Stomach smooth muscle (tissue), 2 donors: ENCODE measurements around the gene C2orf49.
"Not testable (repeated sequence)": the region's sequence is repeated elsewhere in the genome, so short reads cannot be mapped to it uniquely, and the experiment has no call there.

Source experiments
- H3K27ac ChIP-seq: one replicate; pipeline ENCODE4 v1.7.0; 2013; ENCODE audit warnings: mild to moderate bottlenecking, low read length, inconsistent platforms
- H3K27me3 ChIP-seq, 2 donors: one replicate each; pipeline ENCODE4 v1.7.0; 2013; ENCODE audit warnings: low read length in 2 of 2; ENCODE audit not compliant: insufficient read depth in 2 of 2, control insufficient read depth in 1 of 2
- H3K36me3 ChIP-seq, 2 donors: one replicate each; pipeline ENCODE4 v1.7.0; 2013; ENCODE audit warnings: low read length in 2 of 2; ENCODE audit not compliant: control insufficient read depth in 2 of 2, insufficient read depth in 2 of 2
- H3K4me1 ChIP-seq: one replicate; pipeline ENCODE4 v1.7.0; 2013; ENCODE audit warnings: low read length; ENCODE audit not compliant: control insufficient read depth, insufficient read depth
- H3K4me3 ChIP-seq, 2 donors: one replicate each; pipeline ENCODE4 v1.7.0; 2013; ENCODE audit warnings: low read length in 2 of 2
- H3K9ac ChIP-seq, 2 donors: one replicate each; pipeline ENCODE4 v1.7.0; 2013; ENCODE audit warnings: low read length in 2 of 2, mild to moderate bottlenecking in 1 of 2
- H3K9me3 ChIP-seq, 2 donors: one replicate each; pipeline ENCODE4 v1.7.0; 2013; ENCODE audit warnings: low read length in 2 of 2; ENCODE audit not compliant: control insufficient read depth in 2 of 2
- donor health status: healthy.
- donor health status: Pancreatic carcinoma.

Gene C2orf49

GRCh38 chr2:105321875-105322646, 15.3 kb upstream of the C2orf49 start:
- Histone ChIP-seq H3K4me3 (no peak overlapping the region), H3K27ac (no peak overlapping the region), H3K36me3 (peaks cover 3 to 4% of the 10 kb centered on the region in 2 donors), H3K27me3 (no peaks in the 10 kb centered on the region), H3K9ac (no peak overlapping the region), H3K4me1 (peaks cover 5% of the 10 kb centered on the region), H3K9me3 (no peaks in the 10 kb centered on the region)

DNA sequence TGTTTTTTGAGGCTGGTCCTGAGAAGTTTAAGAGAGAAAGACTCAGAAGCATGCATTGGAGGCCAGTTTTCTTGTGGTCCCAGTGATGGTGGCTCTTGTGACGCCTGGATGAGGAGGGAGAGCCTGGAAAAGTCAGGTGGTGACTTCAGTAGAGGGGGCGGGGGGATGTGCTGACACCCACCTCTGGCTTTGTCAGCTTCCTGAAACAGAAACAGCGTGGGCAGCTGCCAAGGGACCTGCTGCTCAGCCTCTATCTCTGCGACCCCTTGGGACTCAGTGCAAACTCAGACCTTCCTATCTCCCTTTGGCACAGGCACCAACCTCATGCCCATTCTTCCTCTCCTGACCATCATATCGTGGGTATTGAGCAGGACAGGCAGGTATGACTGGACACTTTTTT, 14.2 kb upstream of the C2orf49 start:
- Histone ChIP-seq H3K4me1 (peaks cover 15% of the 10 kb centered on the region), H3K36me3 (peaks cover 3 to 4% of the 10 kb centered on the region in 2 donors), H3K9ac (no peak overlapping the region), H3K9me3 (no peaks in the 10 kb centered on the region), H3K27me3 (no peaks in the 10 kb centered on the region), H3K4me3 (no peak overlapping the region), H3K27ac (no peak overlapping the region)

GRCh38 chr2:105324101-105324500, 13.2 kb upstream of the C2orf49 start:
- Histone ChIP-seq H3K36me3 (peaks cover 3 to 4% of the 10 kb centered on the region in 2 donors), H3K4me3 (no peak overlapping the region), H3K27ac (no peak overlapping the region), H3K9me3 (no peaks in the 10 kb centered on the region), H3K9ac (no peak overlapping the region), H3K27me3 (no peaks in the 10 kb centered on the region), H3K4me1 (peaks cover 25% of the 10 kb centered on the region)

DNA sequence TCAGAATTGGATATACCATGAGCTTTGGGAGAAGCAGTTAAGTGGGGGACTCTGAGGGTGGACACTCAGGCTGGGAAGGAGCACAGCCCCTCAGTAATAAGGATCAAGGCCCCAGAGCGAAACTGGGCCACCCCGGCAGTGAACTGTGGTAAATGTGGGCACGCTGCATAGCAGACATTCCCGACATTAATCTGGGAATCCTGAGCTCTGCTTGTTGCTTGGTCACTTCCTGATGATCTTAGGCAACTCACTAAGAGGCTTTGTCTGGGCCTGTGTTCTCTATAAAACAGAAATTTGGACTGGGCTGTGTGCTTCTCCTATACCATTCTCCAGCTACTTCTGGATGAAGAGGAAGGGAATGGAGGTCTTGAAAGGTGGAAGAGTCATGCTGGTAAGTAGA, 12.6 kb upstream of the C2orf49 start:
- H3K9ac ChIP-seq, result no peak overlapping the region

GRCh38 chr2:105325389-105325963, 11.9 kb upstream of the C2orf49 start:
- Histone ChIP-seq H3K27me3 (no peaks in the 10 kb centered on the region), H3K36me3 (peaks cover 3 to 4% of the 10 kb centered on the region in 2 donors), H3K9ac (no peak overlapping the region), H3K9me3 (no peaks in the 10 kb centered on the region), H3K4me3 (no peak overlapping the region), H3K27ac (no peak overlapping the region), H3K4me1 (peaks cover 31% of the 10 kb centered on the region)

More for the DNA sequence above, 12.6 kb upstream of the C2orf49 start:
- Histone ChIP-seq H3K27me3 (no peaks in the 10 kb centered on the region), H3K9me3 (no peaks in the 10 kb centered on the region), H3K27ac (no peak overlapping the region), H3K4me1 (peaks cover 26% of the 10 kb centered on the region), H3K4me3 (no peak overlapping the region), H3K36me3 (peaks cover 3 to 4% of the 10 kb centered on the region in 2 donors)

DNA sequence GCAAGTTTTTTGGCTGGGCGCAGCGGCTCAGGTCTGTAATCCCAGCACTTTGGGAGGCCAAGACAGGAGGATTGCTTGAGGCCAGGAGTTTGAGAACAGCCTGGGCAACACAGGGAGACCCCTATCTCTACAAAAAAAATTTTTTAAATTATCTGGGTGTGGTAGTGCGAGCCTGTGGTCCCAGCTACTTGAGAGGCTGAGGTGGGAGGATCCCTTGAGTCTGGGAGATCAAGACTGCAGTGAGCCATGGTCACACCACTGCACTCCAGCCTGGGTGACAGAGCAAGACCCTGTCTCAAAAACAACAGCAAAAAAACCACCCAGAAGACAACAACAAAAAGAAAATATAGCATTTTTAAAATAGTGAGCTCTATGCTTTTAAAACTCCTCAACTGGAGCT, 10.1 kb upstream of the C2orf49 start:
- not testable (repeated sequence) for H3K4me3 ChIP-seq, H3K9ac ChIP-seq, H3K36me3 ChIP-seq, H3K9me3 ChIP-seq, H3K27me3 ChIP-seq, H3K27ac ChIP-seq
- H3K4me1 ChIP-seq, result peaks cover 32% of the 10 kb centered on the region

DNA sequence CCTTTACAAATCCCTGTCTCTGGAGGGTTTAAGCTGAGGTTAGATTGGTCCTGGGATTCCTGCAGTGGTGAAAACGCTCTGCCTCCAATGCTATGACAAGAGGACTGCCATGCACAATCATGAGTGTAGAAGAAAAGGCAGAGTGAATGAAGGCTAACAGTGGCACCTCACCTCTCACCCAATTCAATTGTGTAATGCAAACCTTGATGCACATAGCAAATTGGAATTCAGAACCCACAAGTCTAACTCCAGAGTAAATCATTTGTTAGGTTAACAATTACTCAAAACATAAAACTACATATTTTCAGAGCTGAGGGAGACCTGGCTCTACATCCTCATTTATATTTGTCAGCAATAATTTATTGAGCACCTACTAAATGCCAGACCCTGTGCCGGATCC, 9.7 kb upstream of the C2orf49 start:
- peaks cover 3 to 4% of the 10 kb centered on the region in 2 donors for H3K36me3 ChIP-seq
- peaks cover 32% of the 10 kb centered on the region for H3K4me1 ChIP-seq
- H3K4me3 ChIP-seq, result no peak overlapping the region
- no peaks in the 10 kb centered on the region for H3K27me3 ChIP-seq
- H3K9ac ChIP-seq, result no peak overlapping the region
- H3K27ac ChIP-seq, result no peak overlapping the region
- no peaks in the 10 kb centered on the region for H3K9me3 ChIP-seq

GRCh38 chr2:105328281-105329196, 8.8 kb upstream of the C2orf49 start:
- H3K4me3 ChIP-seq, result peak overlapping the region; percentile 73 to 88
- H3K4me1 ChIP-seq, result peaks cover 28% of the 10 kb centered on the region
- H3K9me3 ChIP-seq, result no peaks in the 10 kb centered on the region
- no peaks in the 10 kb centered on the region for H3K27me3 ChIP-seq
- peaks cover 3 to 4% of the 10 kb centered on the region in 2 donors for H3K36me3 ChIP-seq
- peak overlapping the region; percentile 69 to 78 for H3K9ac ChIP-seq
- peak overlapping the region; percentile 55 for H3K27ac ChIP-seq

DNA sequence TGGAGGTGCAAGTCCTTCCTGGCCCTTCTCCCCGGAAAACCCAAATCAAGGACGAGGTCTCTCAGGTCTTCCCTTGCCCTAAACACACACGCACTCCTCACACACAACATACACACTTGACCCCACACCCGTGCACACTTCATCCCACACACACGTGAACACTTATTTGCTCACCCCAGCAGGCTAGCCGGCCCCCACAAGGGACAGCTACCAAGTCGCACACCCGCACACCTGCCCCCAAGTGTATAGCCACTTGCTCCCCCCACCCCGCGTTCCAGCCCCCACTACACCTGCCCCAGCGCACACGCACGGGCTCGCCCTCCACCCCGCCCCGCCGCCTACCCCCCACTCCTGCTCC, 8.2 kb upstream of the C2orf49 start:
- no peaks in the 10 kb centered on the region for H3K27me3 ChIP-seq
- H3K9ac ChIP-seq, result peak overlapping the region; percentile 69 to 78
- peaks cover 28% of the 10 kb centered on the region for H3K4me1 ChIP-seq
- peak overlapping the region; percentile 55 for H3K27ac ChIP-seq
- H3K4me3 ChIP-seq, result peak overlapping the region; percentile 73 to 88
- peaks cover 3 to 4% of the 10 kb centered on the region in 2 donors for H3K36me3 ChIP-seq
- no peaks in the 10 kb centered on the region for H3K9me3 ChIP-seq

GRCh38 chr2:105329561-105330495, 7.5 kb upstream of the C2orf49 start, which contains the start of gene TGFBRAP1:
TGFBRAP1 (minus strand) TSS chr2:105329735; CDS start chr2:105308301, 21,434 bp downstream.
- Histone ChIP-seq H3K27me3 (no peaks in the 10 kb centered on the region), H3K9ac (peak within 1 kb of the TSS; percentile 84 to 89), H3K36me3 (peaks cover 3 to 6% of the 10 kb centered on the region in 2 donors), H3K9me3 (no peaks in the 10 kb centered on the region), H3K27ac (peak within 1 kb of the TSS; percentile 80), H3K4me1 (peaks cover 28% of the 10 kb centered on the region), H3K4me3 (peak within 1 kb of the TSS; percentile 73 to 88)
